IMR-90 (cell line): Measurements from ENCODE around the gene SAMD4B.

ENCODE experiments used
- CTCF ChIP-seq: conservative IDR thresholded peaks from 2 replicates; pipeline ENCODE4 v1.5.1; 2012; ENCODE audit warnings: mild to moderate bottlenecking, low read depth, low read length, improper control_type of control experiment
- POLR2A ChIP-seq: IDR thresholded peaks from 2 replicates; pipeline ENCODE4 v1.6.1; 2012; ENCODE audit warnings: mild to moderate bottlenecking, low read depth, low read length

- TF ChIP-seq CTCF (no peak), POLR2A (no peak)
These were observed 22.9 kb upstream of the SAMD4B start for GRCh38 chr19:39319098-39319891.
